GM18861 (cell line): ENCODE data around the gene AURKAIP1.
"Not testable (repeated sequence)": the region's sequence is repeated elsewhere in the genome, so short reads cannot be mapped to it uniquely, and the experiment has no call there.

Source experiments
- ATAC-seq: cut with Tn5 transposase; IDR thresholded peaks from one replicate; pipeline ENCODE4 v1.9.1; 2021; ENCODE audit not compliant: unreplicated experiment

The AURKAIP1 gene

DNA sequence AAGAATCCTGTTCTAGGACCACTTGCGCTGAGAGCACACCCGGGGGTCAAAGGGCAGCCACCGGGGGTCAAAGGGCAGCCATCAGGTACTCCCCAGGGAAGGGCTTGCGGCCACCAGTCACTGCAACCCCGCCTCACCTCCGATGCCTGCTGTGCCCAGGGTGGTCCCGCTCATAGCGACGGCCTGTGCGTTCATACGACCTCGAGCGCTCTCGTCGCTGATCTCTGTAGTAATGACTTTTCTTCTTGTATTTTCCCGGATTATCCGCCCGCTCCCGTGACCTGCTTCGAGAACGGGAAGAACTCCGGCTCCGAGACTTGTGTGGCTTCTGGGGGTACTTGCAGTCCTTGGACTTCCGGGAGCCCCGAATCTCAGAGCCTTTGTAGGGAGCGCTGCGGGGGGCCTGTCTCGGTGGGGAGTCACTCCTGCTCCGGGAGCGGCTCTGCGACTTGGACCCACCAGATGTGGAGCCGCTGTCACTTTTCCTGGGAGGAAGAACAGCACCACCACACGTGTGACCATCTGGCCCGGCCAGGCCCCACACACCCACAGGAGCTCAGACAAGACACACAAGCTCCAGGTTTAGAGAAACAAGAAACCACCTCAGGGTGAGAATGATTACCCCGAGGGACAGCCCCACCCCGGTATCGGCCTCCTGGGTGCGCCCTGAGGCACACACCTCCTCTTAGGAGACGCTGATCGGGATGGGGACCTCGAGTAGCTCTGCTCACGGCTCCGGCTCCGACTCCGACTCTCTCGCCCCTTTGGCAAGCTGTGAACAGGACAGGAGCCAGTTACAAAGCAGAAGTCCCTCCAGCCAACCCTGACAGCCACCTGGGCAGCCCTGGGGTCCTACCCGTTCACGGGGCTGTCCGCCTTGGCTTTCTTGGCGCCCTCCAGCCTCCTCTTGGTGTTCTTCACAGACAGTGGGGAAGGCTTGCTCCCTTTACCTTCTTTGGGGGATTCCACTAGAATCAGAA is 12.4 kb upstream of the AURKAIP1 start:
- ATAC-seq, result no peak

DNA sequence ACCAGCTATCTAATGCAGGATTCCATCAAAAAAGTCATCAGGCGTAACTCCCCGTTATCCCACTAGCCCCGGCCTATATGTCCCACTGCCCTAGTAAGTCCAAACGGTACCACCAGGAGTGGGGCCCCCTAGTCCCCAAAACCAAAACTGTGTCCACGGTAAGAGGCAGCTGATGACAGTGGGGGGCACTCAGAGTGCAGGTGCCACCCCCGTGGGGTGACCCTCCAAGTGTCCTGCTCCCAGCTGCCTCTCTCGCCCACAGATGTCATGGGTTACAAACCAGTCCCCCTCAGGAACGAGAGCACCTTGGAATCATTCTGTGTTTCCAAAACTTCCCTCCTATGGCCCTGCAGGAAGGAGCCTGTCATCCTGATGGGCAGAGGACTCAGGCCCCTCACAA is 10.9 kb upstream of the AURKAIP1 start:
- no peak for ATAC-seq

DNA sequence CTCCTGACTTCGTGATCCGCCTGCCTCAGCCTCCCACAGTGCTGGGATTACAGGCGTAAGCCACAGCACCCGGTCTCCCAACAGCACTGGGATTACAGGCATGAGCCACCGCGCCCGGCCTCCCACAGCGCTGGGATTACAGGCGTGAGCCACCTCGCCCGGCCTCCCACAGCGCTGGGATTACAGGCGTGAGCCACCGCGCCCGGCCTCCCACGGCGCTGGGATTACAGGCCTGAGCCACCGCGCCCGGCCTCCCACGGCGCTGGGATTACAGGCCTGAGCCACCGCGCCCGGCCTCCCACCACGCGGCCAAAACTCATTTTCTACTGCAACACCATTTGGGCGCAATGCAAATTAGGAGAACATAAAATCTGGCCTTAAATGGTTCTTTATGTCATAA is 10.3 kb upstream of the AURKAIP1 start:
- not testable (repeated sequence) for ATAC-seq

DNA sequence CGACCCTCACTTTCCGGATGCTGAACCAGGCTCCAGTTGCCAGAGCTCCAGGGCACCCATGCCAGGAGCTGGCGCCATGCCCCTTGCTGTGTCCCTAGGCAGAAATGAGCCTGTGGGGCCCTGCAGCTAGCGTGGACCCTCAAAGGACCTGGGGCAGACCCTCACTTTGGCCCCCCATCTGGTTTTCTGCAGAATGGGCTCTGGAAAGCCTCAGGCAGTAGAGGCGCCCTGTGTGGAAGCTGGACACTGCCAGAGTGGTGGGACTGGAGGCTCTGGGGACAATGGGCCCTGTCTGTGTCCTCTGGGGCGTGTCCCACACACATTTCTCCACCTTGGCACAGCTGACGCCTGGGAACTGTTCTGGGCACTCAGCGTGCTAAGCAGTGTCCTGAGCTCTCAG is 6.3 kb upstream of the AURKAIP1 start:
- no peak for ATAC-seq

DNA sequence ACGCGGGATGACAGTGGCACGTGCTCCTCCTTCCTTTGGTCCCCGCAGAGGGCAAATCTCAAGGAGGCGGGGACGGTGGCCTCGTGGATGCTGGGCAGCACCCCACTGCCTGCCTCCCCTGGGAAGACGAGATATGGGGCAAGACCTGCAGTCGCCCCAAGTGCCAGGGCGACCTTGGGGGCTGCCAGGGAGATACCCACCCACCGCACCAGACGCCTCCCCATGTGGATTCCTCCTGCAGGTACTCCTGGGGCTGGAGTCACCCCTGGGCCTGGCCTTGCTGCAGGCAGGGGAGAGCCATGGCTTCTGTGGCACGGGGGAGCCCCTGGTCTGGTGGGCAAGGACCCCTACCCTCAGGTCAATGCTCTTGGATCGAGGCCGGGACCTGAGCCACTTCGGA is 5.9 kb upstream of the AURKAIP1 start:
- ATAC-seq, result no peak

DNA sequence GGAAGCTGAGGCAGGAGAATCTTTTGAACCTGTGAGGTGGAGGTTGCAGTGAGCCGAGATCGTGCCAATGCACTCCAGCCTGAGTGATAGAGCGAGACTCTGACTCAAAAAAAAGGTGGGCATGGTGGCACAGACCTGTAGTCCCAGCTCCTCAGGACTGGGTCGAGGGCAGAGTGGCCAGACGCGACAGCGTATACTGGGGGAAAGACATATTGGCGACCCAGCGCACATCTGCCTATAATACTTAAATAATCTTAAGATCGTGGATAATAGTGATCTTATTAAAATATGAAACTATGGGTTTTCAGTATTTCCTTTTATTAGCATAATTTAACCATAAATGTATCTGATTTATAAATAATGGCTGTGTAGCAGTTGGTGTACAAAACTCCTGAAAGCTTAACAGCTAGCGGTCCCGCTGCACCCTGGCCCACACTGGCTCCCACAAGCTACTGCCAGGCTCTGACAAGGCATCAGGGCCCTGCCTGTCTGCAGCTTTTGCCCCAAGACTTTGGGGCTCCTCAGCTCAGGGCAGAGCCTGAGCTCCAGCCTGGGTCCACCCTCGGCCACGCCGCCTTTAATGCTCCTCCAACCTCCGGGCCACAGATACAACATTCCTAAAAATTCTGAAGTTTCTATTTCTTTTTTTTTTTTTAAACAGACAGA is 2.7 kb upstream of the AURKAIP1 start:
- no peak for ATAC-seq

DNA sequence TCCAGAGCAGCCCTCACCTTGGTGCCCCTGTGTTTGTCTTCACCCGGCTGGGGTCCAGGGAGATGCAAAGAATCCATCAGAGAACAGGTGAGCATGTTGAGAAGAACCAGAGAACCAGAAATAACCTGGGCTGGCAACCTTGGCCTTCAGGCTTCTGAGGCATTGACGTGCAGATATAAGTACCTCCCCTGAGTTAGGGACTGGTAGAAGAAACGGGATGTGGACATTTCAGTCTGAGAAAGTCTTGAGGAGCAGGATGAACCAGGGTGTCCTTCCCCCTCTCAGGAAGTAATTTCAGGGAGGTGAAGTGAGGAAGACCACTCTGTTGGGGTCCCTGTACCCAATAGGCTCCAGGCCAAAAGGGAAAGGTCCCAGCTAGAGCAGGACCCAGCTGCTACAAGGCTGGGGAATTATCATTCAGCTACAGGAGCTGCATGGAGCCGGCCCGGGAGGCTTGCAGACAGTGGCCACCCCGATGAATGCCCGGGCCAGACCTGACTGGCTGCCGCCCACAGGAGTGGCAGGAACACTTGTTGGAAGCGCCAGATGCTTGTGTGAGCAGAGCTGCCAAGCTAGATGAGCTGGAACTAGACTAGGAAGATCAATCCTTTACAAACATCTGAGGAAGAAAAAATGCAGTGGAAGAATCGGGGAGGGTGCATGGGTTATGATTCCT is 1.7 kb upstream of the AURKAIP1 start:
- ATAC-seq, result no peak

DNA sequence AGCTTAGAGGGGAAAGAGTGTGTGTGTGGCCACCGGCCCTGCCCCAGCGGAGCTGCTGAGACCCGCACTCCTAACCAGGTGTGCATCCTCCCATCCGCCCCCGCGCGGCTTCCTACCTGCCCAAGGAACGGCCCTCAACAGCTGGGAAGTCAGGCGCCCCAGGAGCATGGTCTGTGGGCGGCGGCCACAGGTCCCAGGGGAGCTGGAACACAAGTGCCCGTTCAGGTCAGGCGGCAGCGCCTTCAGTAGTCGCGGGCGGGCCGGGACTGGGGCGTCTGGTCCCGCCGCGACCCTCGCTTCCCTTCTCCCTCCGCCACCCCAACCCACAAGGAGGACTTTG is 448 bp downstream of the AURKAIP1 start:
- peak; percentile 3 for ATAC-seq

DNA sequence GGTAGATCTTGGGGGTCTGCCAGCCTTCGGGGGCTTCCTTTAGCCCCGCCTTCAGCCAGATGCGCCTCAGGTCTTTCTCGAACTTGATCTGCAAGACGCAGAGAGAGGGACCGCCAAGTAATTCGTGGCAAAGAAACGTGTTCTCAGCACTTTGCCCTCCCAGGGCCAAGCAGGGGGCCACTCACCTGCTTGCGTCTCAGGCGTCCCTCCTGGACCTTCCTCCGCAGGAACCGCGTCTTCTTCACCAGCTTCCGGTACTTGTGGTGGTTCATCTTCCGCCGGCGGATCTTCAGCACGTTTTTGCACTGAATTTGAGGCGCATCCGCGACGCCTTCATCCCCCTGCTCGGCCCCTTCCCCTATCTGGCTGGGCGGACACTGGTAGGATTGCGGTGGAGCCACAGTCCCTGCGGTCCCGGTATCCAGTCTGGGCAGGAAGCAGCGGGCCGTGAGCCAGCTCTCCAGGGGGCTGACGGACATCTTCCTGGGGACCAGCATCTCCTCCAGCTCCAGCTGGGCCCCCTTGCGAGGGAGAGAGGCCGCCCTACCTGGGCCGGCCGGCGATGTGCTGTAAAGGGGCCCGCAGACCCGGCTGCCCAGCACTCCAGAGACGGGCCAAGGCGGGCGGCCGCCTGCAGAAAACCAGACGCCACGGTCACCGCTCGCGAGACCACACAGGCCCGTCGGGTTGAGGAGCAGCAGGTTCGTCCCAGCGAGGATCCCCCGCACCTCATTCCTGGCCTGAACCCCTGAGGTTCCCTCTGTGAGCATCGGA is 1.0 kb downstream of the AURKAIP1 start:
- ATAC-seq, result no peak

DNA sequence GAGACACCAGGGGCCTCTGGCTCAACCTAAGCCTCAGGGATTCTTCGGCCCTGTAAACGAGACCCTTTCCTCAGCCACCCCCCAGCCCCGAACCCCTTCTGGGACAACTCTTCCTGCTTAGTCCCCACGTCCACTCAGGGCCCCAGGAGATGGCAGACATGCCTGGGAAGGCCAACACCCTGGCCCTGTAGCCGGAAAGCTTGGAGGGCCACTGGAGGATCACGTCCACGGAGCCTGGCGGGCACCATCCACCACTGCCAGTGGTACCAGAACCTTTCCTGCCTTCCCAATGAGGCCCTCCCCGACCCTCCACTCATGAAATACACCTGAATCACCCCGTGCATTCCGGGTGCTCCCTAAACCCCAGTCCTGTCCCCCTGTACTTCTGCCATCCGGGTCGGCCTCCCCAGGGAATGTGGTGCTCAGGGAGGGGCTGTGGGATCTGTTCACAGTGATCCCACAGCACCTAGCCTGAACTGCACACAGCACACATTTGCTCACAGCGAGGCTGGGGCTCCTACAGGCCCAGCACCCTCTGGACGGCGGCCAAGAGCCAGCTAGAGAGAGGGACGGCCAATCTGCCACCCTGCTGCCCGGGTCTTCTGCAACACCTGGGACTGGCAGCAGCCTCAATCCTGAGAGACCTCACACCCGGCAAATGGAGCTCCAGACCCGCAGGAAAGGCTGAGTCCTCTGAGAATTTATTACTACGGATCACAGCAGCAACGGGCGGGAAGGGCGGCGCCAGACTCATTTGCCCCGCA is 1.8 kb downstream of the AURKAIP1 start:
- ATAC-seq, result no peak

DNA sequence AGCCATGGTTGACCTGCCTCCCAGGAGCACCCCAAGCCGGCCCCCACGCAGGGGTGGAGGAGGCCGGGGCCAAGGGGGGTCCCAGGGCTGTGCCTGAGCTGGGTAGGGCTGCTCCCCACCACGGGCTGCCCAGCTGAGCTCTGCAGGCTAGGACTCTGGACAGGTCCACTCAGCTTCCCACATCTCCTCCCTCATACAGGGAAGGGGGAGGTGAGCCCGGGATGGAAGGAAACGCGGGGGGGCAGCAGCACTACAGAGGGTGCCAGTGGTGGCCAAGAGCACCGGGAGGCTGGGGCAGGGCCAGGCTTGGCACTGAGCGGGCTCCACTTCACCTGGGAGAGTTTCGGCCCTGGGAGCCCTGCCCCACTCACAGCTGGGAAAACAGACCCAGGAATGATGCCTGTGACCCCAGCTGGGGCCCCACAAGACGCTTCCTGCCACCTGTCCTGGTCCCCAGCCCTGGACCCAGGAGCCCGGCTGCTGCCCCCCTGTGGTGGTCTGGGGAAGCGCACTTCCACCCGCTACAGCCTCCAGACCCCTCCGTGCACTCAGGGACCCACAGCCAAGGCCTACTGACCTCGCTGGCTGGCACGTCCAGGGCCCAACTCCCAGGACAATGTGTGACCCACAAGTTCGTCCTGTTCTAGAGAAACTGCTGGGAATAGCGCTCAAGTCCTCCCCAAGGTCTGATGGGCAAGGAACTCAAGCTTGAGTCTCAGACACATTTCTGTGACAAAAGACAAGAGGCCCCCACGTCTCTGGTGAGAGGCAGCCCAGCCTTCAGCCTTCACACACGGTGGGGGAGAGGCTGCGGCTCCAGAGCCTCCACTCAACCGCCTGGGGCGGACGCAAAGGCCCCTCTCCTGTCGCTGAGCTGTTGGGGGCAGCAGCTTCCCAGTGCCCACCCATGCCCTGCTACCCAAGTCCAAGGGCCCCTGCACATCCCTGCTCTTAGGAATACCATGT is 3.0 kb downstream of the AURKAIP1 start:
- no peak for ATAC-seq

DNA sequence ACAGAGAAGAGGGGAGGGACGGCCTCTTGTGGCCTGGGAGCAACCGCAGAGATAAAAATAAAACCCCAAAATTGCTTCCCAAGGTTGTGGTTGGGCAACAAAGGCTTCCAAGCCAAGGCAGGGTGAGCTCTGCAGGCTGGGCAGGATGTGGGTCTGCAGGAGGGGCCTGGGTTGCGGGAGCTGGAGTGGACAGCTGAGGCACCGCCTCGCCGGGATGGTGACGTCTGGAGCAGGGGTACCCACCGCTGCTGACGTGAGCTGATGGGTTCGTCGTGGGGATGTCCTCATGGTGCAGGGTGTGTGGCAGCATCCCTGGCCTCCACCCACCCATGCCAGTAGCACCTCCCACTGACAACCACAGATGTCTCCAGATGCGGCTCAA is 3.7 kb downstream of the AURKAIP1 start:
- ATAC-seq, result no peak

DNA sequence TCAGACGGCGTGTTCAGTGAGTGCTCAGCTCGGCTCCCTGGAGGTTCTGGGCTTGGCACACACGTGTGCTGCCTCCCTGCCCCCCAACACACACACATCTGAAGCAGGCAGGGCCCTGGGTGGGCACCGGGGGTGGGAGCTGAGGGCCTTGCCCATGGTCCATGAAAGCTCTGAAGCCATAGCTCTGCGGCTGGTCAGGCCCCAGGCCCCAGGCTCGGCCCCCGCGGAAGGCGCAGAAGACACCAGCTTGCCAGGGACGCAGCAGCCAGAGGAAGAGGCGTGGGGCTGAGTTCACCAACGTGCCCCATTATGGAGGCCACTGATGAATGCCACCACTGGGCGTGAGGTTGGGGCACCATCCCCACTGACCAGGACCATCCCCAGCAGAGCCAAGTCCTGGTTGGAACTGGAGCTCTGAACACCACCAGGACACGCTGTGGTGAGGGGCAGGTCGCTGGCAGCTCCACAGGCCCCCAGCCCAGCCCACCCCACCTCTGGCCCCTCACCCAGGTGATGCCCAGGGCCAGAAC is 4.2 kb downstream of the AURKAIP1 start:
- no peak for ATAC-seq

DNA sequence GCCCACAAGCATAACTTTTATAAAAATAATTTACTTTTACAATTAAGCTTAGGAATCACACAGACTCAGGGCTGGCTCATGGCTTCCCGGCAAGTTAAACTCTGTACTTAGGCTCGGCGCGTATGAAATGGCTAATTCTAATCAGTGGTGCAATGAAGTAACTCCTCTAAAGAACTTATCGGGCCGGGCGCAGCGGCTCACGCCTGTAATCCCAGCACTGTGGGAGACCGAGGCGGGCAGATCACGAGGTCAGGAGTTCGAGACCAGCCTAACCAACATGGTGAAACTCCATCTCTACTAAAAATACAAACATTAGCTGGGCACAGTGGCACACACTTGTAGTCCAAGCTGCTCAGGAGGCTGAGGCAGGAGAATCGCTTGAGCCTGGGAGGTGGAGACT is 4.9 kb downstream of the AURKAIP1 start:
- not testable (repeated sequence) for ATAC-seq

DNA sequence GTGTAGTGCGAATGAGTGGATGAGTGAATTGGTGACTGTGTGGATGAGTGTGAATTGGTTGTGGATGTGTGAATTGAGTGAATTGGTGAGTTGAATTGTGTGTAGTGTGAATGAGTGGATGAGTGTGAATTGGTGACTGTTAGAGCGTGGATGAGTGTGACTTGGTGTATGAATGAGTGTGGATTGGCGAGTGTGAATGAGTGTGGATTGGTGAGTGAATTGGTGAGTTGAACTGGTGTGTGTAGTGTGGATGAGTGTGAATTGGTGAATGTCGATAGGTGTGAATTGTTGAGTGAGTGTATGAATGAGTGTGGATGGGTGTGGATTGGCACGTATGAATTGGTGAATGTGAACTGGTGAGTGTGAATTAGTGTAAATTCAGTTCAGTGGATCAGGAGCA is 7.7 kb downstream of the AURKAIP1 start:
- ATAC-seq, result no peak

DNA sequence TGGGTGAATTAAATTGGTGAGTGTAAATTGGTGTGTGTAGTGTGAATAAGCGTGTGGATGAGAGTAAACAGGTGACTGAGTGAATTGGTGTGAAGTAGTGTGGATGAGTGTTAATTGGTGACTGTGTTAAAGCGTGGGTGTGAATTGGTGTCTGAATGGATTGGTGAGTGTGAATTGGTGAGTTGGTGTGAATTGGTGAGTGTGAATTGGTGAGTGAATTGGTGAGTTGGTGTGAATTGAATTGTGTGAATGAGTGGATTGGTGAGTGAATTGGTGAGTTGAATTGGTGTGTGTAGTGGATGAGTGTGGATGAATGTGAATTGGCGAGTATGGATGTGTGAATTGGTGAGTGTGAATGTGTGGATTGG is 8.3 kb downstream of the AURKAIP1 start:
- no peak for ATAC-seq

DNA sequence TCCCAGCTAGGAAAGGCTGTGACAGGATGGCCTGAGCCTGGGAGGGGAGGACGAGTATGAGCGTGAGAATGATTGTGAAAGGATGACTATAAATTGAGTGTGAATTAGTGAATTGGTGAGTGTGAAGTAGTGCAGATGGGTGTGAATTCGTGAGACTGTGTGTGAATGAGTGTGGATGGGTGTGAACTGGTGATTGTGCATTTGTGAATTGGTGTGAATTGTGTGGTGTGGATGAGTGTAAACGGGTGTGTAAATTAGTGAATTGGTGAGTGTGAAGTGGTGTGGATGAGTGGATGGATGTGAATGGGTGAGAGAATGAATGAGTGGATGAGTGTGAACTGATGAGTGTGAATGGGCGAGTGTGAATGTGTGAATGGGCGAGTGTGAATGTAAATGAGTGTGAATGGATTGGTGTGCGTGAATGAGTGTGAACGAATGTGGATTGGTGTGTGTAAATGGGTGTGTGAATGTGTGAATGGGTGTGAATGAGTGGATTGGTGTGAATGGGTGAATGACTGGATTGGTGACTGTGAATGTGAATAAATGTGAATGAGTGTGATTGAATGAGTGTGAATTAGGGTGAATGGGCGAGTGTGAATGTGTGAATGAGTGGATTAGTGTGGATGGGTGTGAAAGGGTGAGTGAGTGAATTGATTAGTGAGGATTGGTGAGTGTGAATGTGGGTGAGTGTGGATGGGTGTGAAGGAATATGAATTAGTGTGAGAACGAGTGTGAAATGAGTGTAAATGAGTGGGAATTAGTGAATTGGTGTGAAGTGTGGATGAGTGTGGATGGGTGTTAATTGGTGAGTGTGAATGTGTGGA is 8.9 kb downstream of the AURKAIP1 start:
- no peak for ATAC-seq

DNA sequence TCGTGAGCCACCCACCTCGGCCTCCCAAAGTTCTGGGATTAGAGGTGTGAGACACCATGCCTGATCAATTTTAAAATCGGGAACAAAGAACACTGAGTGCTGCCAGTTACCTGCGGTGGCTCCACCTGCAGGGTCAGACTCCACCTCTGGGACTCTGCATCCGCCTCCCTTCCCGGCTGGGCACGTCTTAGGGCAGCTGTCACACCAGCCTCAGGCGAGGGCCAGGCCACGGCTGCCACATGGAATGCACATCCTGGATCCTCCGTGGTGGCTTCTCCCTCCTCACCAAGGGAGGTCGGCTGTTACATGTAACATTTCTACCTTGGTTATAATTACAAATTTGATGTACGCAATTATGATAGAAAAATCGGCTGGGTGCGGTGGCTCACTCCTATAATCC is 10.7 kb downstream of the AURKAIP1 start:
- no peak for ATAC-seq
